Cardiac fibroblast (primary cell): ENCODE results near the gene SPINT3.
A peak's percentile ranks its signal among the peaks of the same experiment; 100 is the strongest.

Experiments used
- DNase-seq, 2 donors: peaks; one replicate each; pipeline versions ENCODE4 v3.0.0 to v3.0.0-alpha.2; 2010; ENCODE audit warnings: low read depth in 2 of 2
- H3K4me3 ChIP-seq, 2 donors: replicated peaks in 1 of 2; 1 replicate in 1 of 2; 2 replicates in 1 of 2; pipeline ENCODE4 v1.5.1; 2011; ENCODE audit warnings: low read depth in 2 of 2, low read length in 2 of 2, mild to moderate bottlenecking in 2 of 2, moderate library complexity in 1 of 2
- TF ChIP-seq, protein P1 (sequence below): IDR thresholded peaks from one replicate; pipeline ENCODE4 v1.5.1; 2011; ENCODE audit warnings: low read depth, mild to moderate bottlenecking, low read length, inconsistent platforms

The SPINT3 gene

DNA sequence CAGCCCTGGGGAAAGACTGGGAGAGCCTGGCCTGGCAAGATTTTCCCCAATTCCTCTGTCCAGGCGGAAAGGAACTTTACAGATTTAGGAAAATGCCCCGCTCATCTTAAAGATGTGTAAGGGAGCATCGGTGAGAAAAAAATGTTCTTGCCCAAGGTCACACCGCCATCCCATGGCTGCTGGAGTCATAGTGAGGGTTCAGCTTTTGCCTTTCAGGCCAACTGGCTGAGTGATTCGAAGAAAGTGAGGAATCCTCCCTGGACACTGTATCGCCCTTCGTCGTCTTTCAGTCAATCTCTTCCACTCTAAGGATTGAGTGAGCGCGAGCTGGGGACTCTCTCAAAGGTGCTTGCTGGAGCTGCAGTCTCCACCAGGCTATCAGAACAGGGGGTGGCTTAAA, 44.5 kb downstream of the SPINT3 start:
- peak overlapping the region in 1 of 2 donors; percentile 31 for H3K4me3 ChIP-seq
- TF ChIP-seq, protein P1, sequence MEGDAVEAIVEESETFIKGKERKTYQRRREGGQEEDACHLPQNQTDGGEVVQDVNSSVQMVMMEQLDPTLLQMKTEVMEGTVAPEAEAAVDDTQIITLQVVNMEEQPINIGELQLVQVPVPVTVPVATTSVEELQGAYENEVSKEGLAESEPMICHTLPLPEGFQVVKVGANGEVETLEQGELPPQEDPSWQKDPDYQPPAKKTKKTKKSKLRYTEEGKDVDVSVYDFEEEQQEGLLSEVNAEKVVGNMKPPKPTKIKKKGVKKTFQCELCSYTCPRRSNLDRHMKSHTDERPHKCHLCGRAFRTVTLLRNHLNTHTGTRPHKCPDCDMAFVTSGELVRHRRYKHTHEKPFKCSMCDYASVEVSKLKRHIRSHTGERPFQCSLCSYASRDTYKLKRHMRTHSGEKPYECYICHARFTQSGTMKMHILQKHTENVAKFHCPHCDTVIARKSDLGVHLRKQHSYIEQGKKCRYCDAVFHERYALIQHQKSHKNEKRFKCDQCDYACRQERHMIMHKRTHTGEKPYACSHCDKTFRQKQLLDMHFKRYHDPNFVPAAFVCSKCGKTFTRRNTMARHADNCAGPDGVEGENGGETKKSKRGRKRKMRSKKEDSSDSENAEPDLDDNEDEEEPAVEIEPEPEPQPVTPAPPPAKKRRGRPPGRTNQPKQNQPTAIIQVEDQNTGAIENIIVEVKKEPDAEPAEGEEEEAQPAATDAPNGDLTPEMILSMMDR = no peak

GRCh38 chr20:45470262-45470931, 45.0 kb downstream of the SPINT3 start:
- TF ChIP-seq, protein P1 = no peak
- DNase-seq = peak in 1 of 2 donors; percentile 8
- peak overlapping the region; percentile 21 to 31 for H3K4me3 ChIP-seq

More for the DNA sequence above, 44.5 kb downstream of the SPINT3 start:
- peak in 1 of 2 donors; percentile 13 for DNase-seq

GRCh38 chr20:45469336-45470261, 45.8 kb downstream of the SPINT3 start, which contains the start of gene WFDC2:
TSS of gene WFDC2 (plus strand) at chr20:45469753. CDS start at chr20:45469782, 29 bp downstream.
- no peak for DNase-seq
- H3K4me3 ChIP-seq = peak within 1 kb of the TSS; percentile 21 to 31
- TF ChIP-seq, protein P1 = no peak

GRCh38 chr20:45467861-45468260, 47.6 kb downstream of the SPINT3 start:
- DNase-seq = no peak
- H3K4me3 ChIP-seq = no peak overlapping the region
- TF ChIP-seq, protein P1 = no peak

DNA sequence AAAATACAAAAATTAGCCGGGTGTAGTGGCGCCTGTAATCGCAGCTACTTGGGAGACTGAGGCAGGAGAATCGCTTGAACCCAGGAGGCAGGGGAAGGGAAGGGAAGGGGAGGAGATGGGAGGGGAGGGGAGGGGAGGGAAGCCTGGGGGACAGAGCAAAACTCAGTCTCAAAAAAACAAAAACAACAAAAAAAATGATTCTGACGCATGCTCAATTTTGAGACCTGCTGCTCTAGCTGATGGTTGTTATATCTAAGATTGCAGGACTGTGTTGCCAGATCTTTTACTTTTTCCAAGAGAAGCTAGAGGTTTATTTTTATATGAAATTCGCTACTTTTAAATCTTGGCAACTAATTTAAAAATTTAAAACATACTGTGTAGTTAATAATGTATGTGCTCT, 48.2 kb downstream of the SPINT3 start:
- no peak for DNase-seq
- TF ChIP-seq, protein P1 = no peak
- H3K4me3 ChIP-seq = no peak overlapping the region

DNA sequence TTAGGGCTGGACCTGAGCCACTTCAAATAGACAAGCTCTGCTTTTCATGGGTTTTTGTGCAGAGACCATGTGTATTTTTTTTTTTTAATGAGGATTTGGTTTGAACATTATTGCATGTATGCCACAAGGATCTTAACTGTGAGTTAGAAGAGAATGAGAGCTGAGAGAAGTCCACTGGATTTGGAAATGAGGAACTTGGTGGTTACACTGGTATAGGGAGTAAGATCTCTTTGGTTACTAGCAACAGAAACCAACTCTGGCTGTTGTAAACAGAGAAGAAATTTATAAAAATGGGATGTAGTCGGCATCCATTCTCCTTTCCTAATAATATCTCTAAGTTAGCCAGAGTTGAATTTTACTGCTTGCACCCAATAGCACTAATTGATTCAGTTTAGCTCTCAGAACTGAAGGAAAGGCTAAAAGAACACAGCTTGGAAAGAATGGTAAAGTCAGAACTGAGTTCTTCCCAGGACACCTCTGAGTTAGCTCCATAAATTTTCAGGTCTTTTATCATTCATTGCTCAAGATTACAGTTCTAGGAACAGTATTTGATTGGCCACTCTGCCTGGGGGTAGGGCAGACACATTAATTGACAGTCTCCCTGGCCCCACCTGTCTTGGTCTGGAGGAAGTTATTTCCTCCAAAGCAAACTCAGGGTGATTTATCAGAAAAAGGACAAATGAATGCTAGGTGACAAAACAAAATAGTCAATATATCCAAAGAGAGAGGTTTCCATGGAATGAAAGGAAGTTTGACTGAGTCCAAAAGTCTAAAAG, 49.7 kb downstream of the SPINT3 start:
- DNase-seq = no peak
- H3K4me3 ChIP-seq = no peak overlapping the region
- TF ChIP-seq, protein P1 = no peak
